HG03103 (cell line): Measurements from ENCODE around the gene OR2Z1.

Experiments used
- ATAC-seq: cut with Tn5 transposase; IDR thresholded peaks from one replicate; pipeline ENCODE4 v1.9.1; 2021; ENCODE audit warnings: low read depth; ENCODE audit not compliant: unreplicated experiment

Gene OR2Z1, protein sequence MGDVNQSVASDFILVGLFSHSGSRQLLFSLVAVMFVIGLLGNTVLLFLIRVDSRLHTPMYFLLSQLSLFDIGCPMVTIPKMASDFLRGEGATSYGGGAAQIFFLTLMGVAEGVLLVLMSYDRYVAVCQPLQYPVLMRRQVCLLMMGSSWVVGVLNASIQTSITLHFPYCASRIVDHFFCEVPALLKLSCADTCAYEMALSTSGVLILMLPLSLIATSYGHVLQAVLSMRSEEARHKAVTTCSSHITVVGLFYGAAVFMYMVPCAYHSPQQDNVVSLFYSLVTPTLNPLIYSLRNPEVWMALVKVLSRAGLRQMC

DNA sequence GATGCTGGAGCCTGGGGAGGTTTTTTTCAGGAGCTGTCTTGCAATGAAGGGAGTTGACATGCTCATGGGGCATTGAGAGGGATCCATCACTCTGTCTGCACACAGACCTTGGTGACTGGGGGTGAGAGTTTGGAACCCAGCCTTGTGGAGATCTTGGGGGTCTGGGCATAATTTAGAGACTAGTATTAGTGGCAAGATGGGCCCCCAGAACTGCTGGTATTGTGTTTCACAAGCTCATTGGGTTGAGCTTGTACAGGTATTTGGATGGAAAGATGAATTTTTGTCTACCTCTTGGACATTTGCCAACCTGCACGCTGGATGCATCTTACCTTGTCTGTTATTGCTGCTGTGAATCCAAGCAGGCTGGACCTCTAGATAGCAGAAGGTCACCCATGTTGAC is at the start of gene OR2Z1:
TSS of gene OR2Z1 (plus strand) at position 301 of the 400 bp plus-strand sequence. CDS start 9,395 bp downstream, outside the sequence.
- ATAC-seq = no peak

DNA sequence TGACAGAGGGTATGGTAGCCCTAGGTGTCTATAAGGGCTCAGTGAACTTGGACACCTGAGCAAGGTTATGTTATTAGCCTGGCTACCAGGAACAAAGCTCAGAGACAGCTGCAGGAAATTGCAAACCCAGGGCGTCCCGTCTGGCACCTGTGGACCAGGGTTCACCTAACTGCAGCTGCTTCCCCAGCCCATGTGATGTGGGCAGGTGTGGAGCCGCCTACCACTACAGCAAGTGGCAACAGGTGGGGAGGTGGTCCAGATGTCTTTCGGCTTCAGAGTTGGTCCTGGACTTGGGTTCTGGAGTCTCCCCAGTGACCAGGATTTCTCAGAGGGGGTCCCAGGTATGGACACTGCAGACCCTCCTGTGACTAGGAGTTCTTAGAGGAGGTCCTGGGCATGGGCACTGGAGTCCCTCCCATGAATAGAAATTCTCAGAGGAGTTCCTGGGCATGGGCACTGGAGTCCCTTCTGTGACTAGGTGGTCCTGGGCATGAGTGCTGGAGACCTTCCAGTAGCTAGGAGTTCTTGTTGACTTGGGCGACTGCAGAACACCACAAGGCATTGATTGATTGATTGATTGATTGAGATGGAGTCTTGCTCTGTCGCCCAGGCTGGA is 48.0 kb upstream of the OR2Z1 start:
- ATAC-seq = no peak

DNA sequence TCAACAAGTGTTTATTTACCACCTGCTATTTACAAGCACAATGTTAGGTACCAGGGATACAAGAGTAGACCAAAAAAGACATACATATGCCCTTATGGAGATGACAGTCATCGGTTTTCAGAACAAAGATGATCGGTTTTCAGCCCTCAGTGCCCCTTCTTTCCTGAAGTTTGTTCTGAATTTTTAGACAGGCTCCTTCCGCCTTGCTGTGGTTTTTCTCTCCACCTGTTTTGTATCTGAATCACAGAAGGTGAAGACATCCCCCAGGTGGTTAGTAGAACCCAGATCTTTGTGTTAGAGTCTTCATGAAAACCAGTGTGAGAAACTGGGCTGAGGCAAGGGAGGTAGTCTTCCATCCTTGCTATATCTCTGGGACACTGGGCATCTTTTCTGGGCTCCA is 46.4 kb upstream of the OR2Z1 start:
- no peak for ATAC-seq

DNA sequence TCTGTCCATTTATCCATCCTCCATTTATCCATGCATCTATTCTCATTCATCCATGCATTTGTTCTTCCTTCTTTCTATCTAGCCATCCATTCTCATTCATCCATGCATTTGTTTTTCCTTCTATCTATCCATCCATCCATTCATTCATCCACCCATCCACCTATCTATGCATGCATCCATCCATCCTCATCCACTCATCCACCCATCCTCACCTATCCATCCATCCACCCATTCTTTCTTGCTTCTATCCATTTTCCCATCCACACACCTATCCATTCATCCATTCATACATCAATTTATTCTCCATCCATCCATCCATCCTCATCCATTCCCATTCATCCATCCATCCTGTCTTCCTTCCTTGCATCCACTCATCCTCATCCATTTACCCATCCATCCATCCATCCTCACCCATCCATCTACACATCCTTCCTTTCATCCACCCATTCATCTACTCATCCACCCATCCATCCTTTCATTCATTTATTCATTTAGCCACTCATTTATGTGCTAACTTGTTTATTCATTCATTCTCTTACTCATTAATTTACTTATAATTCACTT is 43.1 kb upstream of the OR2Z1 start:
- no peak for ATAC-seq

DNA sequence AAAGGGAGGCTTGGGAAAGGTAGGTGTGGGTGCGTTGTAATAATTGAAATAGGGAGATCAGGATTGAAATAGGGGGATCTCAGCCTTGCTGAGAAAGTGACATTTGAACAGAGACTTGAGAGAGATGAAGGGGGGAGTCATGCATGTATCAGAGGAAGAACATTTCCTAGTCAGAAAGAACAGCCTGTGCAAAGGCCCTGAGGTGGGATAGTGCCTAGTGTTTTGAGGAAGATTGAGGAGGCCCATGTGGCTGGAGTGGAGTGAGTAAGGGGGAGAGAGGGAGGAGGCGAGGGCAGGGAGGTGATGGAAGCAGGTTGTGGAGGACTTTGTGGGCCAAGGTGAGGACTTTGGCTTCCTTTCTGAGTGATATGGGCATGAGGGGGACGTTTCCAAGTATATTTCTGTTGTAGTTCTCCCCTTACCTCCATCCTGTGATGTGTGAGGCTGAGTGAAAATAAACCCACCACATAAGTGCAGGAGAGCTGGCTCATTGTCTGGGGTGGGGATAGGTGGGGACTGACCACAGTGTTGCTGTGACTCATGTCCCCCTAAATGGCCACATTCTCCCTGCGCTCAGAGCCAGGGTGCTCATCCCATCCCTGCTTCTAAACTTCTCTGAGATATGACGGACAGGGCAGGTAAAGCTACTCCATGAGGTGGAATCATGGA is 40.6 kb upstream of the OR2Z1 start:
- ATAC-seq = no peak

DNA sequence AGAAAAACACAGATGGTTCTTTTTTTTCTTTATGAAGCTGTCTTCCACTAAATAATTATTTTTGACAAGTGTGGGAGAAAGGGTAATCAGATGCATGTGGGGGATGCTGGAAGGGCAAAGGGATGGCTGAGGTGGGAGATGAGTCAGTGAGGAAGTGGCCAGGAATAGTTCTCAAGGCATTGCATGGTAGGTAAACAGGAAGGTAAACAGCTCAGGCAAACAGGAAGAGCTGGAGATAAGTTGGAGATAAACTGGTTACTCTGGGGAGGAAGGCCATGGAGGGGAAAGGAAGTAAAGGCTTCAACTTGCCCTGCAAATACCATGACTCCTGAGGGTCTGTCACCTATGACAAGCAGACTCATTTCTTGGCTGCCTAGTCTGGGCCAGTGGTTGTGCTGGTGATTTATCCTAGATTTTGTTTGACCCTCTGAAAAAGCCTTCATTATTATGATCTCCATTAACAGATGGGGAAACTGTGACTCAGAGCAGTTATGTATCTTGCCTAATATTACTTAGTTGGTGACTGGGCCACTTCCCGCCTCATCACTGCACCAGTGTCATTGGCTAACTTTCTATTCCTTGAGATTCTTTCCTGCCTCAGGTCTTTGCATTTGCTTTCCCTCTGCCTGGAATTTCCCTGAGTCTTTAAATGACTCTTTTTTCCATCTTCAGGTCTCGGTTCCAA is 39.9 kb upstream of the OR2Z1 start:
- no peak for ATAC-seq

DNA sequence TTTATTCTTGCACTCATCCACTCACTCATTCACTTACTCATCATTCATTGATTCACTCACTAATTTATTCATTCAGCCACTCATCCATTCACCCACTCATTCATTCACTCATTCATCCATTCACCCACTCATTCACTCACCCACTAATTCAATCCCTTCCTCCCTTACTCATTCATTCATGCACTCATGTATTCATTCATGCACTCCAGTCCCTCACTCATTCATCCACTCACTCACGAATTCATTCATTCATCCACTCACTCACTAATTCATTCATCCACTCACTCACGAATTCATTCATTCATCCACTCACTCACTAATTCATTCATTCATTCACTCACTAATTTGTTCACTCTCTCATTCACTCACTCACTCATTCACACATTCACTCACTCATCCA is 39.0 kb upstream of the OR2Z1 start:
- ATAC-seq = no peak

DNA sequence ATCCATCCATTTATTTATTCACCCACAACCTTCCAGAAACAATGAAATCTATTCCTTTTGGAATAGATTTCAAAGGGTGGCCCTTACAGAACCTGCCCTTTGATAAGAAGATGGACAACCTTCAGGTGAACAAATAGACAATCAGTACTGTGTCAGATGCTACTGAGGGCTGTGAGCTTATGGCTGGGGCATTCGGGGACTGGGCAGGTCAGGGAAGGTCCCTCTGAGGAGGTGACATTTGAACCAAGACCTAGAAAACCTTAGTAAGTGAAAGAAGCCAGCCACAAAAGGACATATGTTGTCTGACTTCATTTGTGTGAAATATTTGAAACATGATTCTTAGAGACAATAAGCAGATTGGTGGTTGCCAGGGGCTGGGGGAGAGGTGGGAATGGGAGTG is 38.5 kb upstream of the OR2Z1 start:
- ATAC-seq = no peak

DNA sequence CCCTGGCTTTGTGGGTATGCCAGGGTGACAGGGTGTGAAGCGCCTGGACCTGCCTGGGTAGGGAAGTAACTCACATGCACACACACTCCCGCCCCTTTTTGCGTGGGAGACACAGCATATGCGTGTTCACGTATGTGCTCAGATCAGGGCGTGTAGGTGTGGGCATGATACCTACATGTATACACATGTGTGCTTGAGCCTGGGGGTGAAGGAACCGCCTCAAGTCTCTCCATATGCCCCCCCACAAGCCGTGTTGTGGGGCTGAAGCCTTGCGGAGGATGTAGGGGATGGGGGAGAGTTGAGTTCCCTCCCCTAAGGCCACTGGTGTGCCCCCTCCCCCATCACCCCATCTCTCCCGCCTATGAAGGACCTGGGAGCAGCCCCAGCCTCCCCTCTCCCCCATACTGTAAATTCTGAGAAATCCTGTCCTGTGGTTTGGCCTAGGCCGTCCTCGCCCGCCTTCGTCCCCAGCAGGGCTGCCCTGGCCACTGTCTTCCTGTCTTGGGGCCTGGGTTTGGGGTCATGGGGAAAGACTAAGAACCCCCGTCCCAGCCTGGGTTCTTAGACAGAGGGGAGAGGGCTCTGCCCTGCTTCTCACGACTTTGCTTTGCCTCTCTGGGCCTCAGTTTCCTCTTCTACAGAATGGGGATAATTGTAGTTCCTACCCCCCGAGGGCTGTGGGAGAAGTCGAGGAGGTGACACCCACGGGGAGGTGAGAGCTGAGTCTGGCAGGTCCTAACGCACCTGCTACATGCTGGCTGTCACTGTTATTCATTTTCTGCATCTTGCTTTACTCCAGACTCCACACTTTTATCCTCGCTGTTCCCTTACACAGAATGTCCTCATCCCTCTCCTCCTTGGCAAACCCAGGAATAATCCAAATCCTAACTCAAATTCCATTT is 37.2 kb upstream of the OR2Z1 start:
- no peak for ATAC-seq

DNA sequence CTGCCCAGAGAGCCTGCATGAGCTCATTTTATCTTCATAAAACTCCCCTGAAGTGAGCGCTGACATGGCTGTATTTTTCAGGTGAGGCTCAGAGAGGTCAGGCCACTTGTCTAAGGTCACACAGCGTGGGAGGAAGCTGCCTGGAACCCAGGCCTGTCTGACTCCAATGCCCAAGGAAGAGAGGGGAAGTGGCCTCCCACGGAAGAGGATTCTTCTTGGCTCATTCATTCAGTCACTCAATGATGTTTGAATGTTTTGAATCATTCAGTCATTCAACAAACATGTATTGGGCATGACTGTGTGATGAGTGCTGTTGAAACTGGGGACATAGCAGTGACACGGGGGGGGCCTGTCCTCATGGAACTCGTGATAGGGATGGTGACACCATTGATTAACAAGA is 34.9 kb upstream of the OR2Z1 start:
- ATAC-seq = no peak

DNA sequence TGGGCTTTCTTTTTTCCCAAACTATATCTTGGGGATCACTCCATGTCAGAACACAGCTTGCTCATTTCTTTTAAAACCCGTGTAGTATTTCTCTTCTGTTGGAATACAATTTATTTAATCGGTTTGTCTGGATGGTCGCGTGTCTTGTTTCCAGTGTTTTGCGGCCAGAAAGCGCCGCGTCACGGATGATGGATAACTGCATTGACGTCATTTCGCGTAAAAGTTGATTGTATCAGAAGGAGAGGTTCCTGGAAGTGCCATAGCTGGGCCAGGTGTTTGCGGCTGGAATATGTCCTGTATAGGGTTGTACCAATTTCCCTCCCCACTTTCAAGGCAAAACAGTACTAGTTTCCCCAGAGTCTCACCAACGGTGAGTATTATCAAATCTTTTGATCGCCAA is 32.5 kb upstream of the OR2Z1 start:
- ATAC-seq = no peak

DNA sequence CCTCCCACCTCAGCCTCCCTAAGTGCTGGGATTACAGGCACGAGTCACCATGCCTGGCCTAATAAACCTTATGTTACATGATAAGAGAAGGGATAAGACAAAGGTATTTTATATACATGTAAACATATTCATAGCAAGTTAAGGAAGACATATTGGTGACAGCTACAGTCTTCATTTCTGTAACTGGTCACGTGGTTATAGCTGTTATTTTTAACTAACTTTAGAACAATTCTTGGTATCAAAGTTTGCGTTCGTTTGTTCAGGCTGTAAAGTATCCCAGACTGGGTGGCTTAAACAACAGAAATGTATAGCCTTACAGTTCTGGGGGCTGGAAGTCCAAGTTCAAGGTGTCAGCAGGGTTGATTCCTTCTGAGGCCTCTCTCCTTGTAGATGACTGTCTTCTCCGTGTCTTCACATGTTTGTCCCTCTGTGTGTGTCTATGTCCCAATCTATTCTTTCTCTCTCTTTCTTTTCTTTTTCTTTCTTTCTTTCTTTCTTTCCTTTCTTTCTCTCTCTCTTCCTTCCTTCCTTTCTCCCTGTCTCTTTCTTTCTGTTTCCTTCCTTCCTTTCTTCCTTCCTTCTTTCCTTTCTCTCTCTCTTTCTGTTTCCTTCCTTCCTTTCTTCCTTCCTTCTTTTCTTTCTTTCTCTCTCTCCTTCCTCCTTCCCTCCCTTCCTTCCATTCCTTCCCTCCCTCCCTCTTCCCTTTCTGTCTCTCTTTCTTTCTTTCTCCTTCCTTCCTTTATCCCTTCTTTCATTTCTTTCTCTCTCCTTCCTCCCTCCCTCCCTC is 30.5 kb upstream of the OR2Z1 start:
- no peak for ATAC-seq

DNA sequence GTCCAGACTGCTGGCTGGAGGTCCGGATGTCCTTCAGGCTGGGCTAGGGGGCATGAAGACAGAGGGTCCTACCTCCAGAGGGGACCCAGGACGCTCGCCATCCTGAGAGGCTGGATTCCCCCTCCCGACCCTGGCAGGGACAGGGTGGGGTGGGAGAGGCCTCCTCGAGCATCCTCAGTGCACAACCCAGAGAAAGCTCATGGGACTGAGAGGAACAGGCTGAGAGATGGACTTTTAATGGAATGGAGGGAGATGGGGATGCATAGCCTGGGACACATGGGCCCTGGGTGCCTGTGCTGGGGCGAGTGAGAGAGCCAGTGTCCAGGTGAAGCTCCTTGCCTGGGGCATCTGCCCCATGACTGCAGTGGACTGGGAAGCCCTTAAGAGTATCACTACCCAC is 25.9 kb upstream of the OR2Z1 start:
- no peak for ATAC-seq

DNA sequence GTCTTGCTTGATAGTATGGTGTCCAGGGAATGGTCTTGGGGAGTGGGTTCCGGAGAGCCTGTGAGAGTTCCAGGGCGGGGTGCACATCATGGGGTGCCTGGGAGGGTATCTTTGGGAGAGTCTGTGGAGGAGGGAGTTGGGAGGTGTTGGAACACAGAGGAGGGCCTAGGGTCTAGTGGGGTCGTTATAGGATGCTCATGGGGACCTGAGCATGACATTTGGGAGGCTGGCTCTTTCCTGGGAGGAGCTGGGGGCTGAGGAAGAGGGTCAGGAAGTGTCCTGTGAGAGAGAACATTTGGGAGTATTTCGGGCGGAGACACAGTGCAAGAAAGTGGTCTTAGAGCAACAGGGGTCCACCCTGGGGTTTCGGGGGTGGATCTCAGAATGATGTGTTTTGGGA is 25.5 kb upstream of the OR2Z1 start:
- no peak for ATAC-seq

DNA sequence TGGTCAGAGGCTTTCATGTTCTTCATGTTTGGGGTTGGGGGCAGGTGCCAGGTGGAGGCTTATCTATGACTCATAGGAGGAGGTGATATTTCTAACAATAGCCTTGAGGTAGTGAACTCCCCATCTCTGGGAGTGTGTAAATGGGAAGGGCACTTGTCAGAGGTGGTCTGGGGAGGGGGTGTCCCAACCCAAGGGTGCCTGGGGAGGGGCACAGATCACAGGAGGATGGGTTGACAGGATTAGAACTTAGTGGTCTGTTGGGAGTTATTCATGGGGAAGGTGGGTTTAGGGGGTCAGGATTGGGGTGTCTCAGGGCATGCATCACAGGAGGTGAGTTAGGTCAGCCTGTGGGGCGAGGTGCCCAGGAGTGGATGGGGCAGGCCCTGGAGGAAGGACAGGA is 24.4 kb upstream of the OR2Z1 start:
- no peak for ATAC-seq

DNA sequence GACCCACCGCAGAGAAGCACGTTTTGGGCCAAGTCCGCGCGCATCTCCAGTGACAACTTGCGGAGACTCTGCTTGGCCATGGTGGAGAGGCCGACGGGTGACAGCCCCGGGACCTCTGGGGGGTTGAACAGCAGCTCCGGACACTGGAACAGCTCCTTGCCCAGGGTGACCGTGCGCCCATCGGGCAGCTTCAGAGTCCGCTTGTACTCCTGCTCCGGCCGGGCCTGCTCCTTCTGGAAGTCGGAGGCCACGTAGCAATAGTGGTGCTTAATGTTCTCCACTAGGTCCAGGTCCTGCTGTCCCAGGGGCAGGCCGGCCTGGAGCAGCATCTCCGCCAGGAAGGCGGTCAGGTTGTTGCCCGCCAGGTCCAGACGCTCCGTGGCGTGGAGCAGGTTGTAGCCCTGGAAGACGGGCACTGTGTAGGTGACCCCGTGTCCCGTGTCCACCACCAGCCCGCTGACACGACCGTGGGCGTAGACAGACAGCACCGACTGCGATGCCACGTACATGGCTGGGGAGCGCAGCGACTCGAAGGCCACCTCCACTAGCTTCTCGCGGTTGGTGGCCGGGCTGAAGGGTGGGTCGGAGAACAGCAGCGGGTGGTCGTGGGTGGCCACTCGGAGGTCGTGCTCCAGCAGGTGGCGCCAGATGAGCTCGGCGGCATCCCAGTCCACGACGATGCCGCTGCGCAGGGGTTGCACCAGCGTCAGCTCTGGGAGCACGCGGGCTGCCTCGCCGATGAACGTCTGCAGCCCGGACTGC is 23.6 kb upstream of the OR2Z1 start:
- ATAC-seq = no peak

DNA sequence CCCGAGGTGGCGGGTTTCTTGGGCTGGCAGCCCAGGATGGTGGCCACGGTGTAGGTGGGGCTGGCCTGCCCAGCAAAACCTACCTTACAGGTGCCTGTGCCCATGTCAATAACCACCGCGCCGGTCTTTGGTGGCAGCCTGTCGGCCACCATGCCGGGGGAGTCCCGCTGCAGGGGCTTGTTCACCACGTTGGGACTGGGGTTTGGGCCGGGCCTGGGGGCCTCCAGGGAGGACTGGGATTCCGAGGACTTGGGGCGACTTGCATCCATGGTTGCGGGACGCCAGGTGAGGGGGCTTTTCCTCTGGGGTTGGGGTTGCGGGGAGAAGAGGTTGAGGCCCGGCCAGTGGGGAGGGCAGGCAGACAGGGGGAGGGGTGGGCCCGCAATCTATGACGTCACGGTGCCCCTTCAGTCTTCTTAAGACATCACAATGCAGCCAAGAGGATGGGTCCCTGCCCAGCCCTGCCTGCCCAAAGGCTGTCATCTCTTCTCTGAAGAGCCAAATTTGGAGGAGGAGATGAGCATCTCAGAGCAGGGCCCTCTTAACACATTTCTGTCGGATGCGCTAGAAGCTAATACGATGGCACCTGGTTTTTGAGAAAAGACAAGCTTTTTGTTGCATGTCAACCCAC is 22.9 kb upstream of the OR2Z1 start, which contains the start of gene ACTL9:
TSS of gene ACTL9 (minus strand) at position 363 of the 631 bp plus-strand sequence. CDS start at position 269, 94 bp downstream.
- no peak for ATAC-seq

DNA sequence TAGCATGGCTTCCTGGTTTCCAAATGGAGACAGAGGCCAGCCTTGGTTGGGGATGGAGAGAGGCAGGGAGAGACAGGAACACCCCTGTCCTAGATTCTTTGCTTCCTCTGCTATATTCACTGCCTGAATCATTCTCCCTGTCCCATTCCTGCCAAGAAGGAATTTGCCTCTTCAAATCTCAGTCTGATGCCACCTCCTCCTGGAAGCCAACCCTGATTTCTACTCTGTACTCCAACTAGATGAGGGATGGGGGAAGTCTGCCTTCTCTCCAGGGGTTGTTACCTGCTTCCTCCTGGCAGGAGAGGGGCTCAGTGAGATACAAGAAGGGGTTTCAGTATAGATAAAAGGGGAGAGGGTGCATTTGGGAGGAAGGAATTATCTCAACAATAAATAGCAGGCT is 21.5 kb upstream of the OR2Z1 start:
- ATAC-seq = no peak
